Smooth muscle cell of trachea (primary cell): Measurements from ENCODE around the gene OPTC. TPM values are rescaled to one million over a fixed set of nuclear protein-coding genes. Genes with fewer than 3 reads are reported as not detected.

Experiments
- total RNA-seq: library from RNA; depleted of rRNA; stranded (reverse); fragments of >200 nt; gene quantifications from 2 replicates; pipeline ENCODE4 v1.2.1, GENCODE V29; 2014

The OPTC gene, protein sequence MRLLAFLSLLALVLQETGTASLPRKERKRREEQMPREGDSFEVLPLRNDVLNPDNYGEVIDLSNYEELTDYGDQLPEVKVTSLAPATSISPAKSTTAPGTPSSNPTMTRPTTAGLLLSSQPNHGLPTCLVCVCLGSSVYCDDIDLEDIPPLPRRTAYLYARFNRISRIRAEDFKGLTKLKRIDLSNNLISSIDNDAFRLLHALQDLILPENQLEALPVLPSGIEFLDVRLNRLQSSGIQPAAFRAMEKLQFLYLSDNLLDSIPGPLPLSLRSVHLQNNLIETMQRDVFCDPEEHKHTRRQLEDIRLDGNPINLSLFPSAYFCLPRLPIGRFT
- total RNA-seq: not detected in 2 replicates

GRCh38 chr1:203493901-203494300 is at the start of gene OPTC:
Gene OPTC, plus strand, starts transcription at chr1:203494153. Its CDS starts 1,853 bp downstream, at chr1:203496006.

GRCh38 chr1:203475012-203475981 is 18.7 kb upstream of the OPTC start, which contains the start of gene PRELP:
Gene PRELP, plus strand, starts transcription at chr1:203475806. Its CDS starts 7,379 bp downstream, at chr1:203483185.

Other genes with a start within 250 kb of the OPTC start
- 8.7 and 46.8 TPM in 2 replicates for gene BTG2, start 188.6 kb upstream of the OPTC start, total RNA-seq
- gene FMOD, start 143.0 kb upstream of the OPTC start, total RNA-seq: 1.6 and 8.1 TPM in 2 replicates
- 0.73 and 4.3 TPM in 2 replicates for gene PRELP, start 18.3 kb upstream of the OPTC start, total RNA-seq
- gene ATP2B4, start 132.7 kb downstream of the OPTC start, total RNA-seq: 364 and 408 TPM in 2 replicates